ENCODE measurements around the gene HSPA5.
"Not testable (repeated sequence)": the region's sequence is repeated elsewhere in the genome, so short reads cannot be mapped to it uniquely, and the experiment has no call there.

GRCh38 chr9:125264068-125264467 is 22.9 kb upstream of the HSPA5 start:
- TF ChIP-seq CTCF (conservative IDR thresholded peaks at IDR 0.05; ENCODE audit: low read depth, low read length); EZH2 (IDR thresholded peaks at IDR 0.05; ENCODE audit: borderline replicate concordance, low read depth, low read length, poor library complexity, severe bottlenecking): not testable (repeated sequence)

All from A673 (cell line).